Small intestine (tissue), 7 donors: ENCODE data around the gene CABLES2. TPM values are rescaled to one million over a fixed set of nuclear protein-coding genes. Genes with fewer than 3 reads are reported as not detected.
A peak's percentile ranks its signal among the peaks of the same experiment; 100 is the strongest.

Experiments used
- DNase-seq, 2 donors: peaks; one replicate each; pipeline versions ENCODE4 v3.0.0 to v3.0.0-alpha.2; 2013
- FAIRE-seq: peaks from 2 replicates; lab custom pipeline; 2012; peaks lifted over from hg19 to GRCh38; lab: Jason Lieb, UNC
- H3K27ac ChIP-seq, 3 donors: one replicate each; pipeline ENCODE4 v1.5.1; 2013; ENCODE audit warnings: low read length in 2 of 3, mild to moderate bottlenecking in 2 of 3, control low read depth in 1 of 3, inconsistent platforms in 1 of 3, low read depth in 1 of 3, moderate library complexity in 1 of 3
- H3K27me3 ChIP-seq, 3 donors: one replicate each; pipeline ENCODE4 v1.6.1; 2013; ENCODE audit warnings: low read length in 3 of 3, inconsistent platforms in 1 of 3; ENCODE audit not compliant: control insufficient read depth in 3 of 3, insufficient read depth in 3 of 3
- H3K36me3 ChIP-seq, 3 donors: one replicate each; pipeline ENCODE4 v1.6.1; 2013; ENCODE audit warnings: low read length in 3 of 3, inconsistent platforms in 1 of 3, low read depth in 1 of 3, mild to moderate bottlenecking in 1 of 3, moderate library complexity in 1 of 3; ENCODE audit not compliant: control insufficient read depth in 3 of 3, insufficient read depth in 2 of 3
- H3K4me1 ChIP-seq, 3 donors: one replicate each; pipeline ENCODE4 v1.6.1; 2013; ENCODE audit warnings: low read length in 2 of 3, inconsistent platforms in 1 of 3, low read depth in 1 of 3, mild to moderate bottlenecking in 1 of 3, moderate library complexity in 1 of 3; ENCODE audit not compliant: control insufficient read depth in 3 of 3, insufficient read depth in 2 of 3
- H3K4me3 ChIP-seq, 3 donors: one replicate each; pipeline ENCODE4 v1.5.1; 2013; ENCODE audit warnings: low read length in 3 of 3, control low read depth in 1 of 3, inconsistent platforms in 1 of 3, low read depth in 1 of 3, mild to moderate bottlenecking in 1 of 3, moderate library complexity in 1 of 3
- H3K9me3 ChIP-seq, 2 donors: one replicate each; pipeline ENCODE4 v1.6.1; 2013; ENCODE audit warnings: low read depth in 1 of 2, low read length in 1 of 2; ENCODE audit not compliant: control insufficient read depth in 2 of 2, insufficient read depth in 1 of 2
- WGBS, 3 donors: extraction: QIAGEN DNeasy Blood & Tissue Kit; methylation state at CpG; one replicate each; pipeline ENCODE4 v1.1.7; 2013; 5-methylcytosine and 5-hydroxymethylcytosine counted together
- polyA plus RNA-seq, 4 donors: library from polyadenylated mRNA; stranded (reverse) in 3 of 4; unstranded in 1 of 4; fragments of 200-250 nt in 3 of 4; fragments of 120-200 nt in 1 of 4; gene quantifications; one replicate each; pipeline versions ENCODE4 v1.2.1 to v1.2.3, GENCODE V29; 2013
- donor health status: healthy with polysubstance abuse.
- donor health status: control.
- donor health status: control.
- donor health status: Bipolar disorder and iron deficiency.
- donor health status: healthy.

CABLES2 gene
- polyA plus RNA-seq, 4 donors: 1.3 to 7.9 (median 3.5) TPM

- WGBS, 3 donors: 82 to 85% (median 83%) methylated on average over 15 to 16 of the region's 16 CpGs
- H3K4me3 ChIP-seq: no peak overlapping the region
- FAIRE-seq (no peak), DNase-seq (no peak)
- peaks cover 0 to 12% (median 0%) of the 10 kb centered on the region in 3 donors for H3K4me1 ChIP-seq
- no peaks in the 10 kb centered on the region for H3K36me3 ChIP-seq
- no peak overlapping the region for H3K27ac ChIP-seq
- no peaks in the 10 kb centered on the region for H3K27me3 ChIP-seq
- peaks cover 0 to 1% of the 10 kb centered on the region in 2 donors for H3K9me3 ChIP-seq
These were observed 35.0 kb upstream of the CABLES2 start for GRCh38 chr20:62441987-62442539.

- Histone ChIP-seq H3K4me3 (no peak overlapping the region), H3K27me3 (no peaks in the 10 kb centered on the region), H3K4me1 (peaks cover 0 to 3% (median 0%) of the 10 kb centered on the region in 3 donors), H3K27ac (no peak overlapping the region), H3K36me3 (no peaks in the 10 kb centered on the region), H3K9me3 (peaks cover 0 to 9% of the 10 kb centered on the region in 2 donors)
- no peak for DNase-seq
- WGBS, 3 donors: 62 to 67% (median 67%) methylated on average over 5 of the region's 5 CpGs
- FAIRE-seq: no peak
These were observed 32.1 kb upstream of the CABLES2 start for GRCh38 chr20:62439218-62439617.

GRCh38 chr20:62437927-62438326 lies 30.8 kb upstream of the CABLES2 start:
- H3K9me3 ChIP-seq: peaks cover 0 to 9% of the 10 kb centered on the region in 2 donors
- peaks cover 0 to 11% (median 0%) of the 10 kb centered on the region in 3 donors for H3K4me1 ChIP-seq
- no peaks in the 10 kb centered on the region for H3K27me3 ChIP-seq
- H3K4me3 ChIP-seq: no peak overlapping the region
- no peak for FAIRE-seq
- H3K27ac ChIP-seq: no peak overlapping the region
- no peak for DNase-seq
- WGBS, 3 donors: 74 to 86% (median 81%) methylated on average over 21 to 24 of the region's 24 CpGs
- H3K36me3 ChIP-seq: no peaks in the 10 kb centered on the region

GRCh38 chr20:62437496-62437895 lies 30.4 kb upstream of the CABLES2 start:
- H3K27me3 ChIP-seq: no peaks in the 10 kb centered on the region
- no peaks in the 10 kb centered on the region for H3K36me3 ChIP-seq
- H3K9me3 ChIP-seq: peaks cover 0 to 9% of the 10 kb centered on the region in 2 donors
- peaks cover 0 to 15% (median 0%) of the 10 kb centered on the region in 3 donors for H3K4me1 ChIP-seq
- no peak overlapping the region for H3K4me3 ChIP-seq
- 69 to 86% (median 86%) methylated on average over 12 of the region's 12 CpGs for WGBS, 3 donors
- no peak for DNase-seq
- no peak overlapping the region for H3K27ac ChIP-seq
- FAIRE-seq: no peak

GRCh38 chr20:62436692-62437091 lies 29.6 kb upstream of the CABLES2 start:
- Histone ChIP-seq H3K27ac (no peak overlapping the region), H3K9me3 (peaks cover 0 to 9% of the 10 kb centered on the region in 2 donors), H3K4me1 (peaks cover 0 to 23% (median 0%) of the 10 kb centered on the region in 3 donors), H3K27me3 (no peaks in the 10 kb centered on the region), H3K36me3 (no peaks in the 10 kb centered on the region), H3K4me3 (no peak overlapping the region)
- FAIRE-seq (no peak), DNase-seq (no peak)
- WGBS, 3 donors: 89 to 95% (median 90%) methylated on average over 3 of the region's 3 CpGs

GRCh38 chr20:62433658-62434497 lies 26.8 kb upstream of the CABLES2 start:
- FAIRE-seq (no peak), DNase-seq (peak; percentile 45 to 48)
- H3K27ac ChIP-seq: no peak overlapping the region
- 9 to 30% (median 28%) methylated on average over 32 of the region's 32 CpGs for WGBS, 3 donors
- H3K4me3 ChIP-seq: no peak overlapping the region
- peaks cover 0 to 43% (median 3%) of the 10 kb centered on the region in 3 donors for H3K4me1 ChIP-seq
- peaks cover 0 to 9% of the 10 kb centered on the region in 2 donors for H3K9me3 ChIP-seq
- H3K27me3 ChIP-seq: no peaks in the 10 kb centered on the region
- no peaks in the 10 kb centered on the region for H3K36me3 ChIP-seq

GRCh38 chr20:62430866-62431447 lies 23.9 kb upstream of the CABLES2 start:
- no peaks in the 10 kb centered on the region for H3K36me3 ChIP-seq
- no peak overlapping the region for H3K4me3 ChIP-seq
- peaks cover 0 to 72% (median 3%) of the 10 kb centered on the region in 3 donors for H3K4me1 ChIP-seq
- FAIRE-seq (no peak), DNase-seq (peak; percentile 54 to 93)
- no peaks in the 10 kb centered on the region for H3K27me3 ChIP-seq
- WGBS, 3 donors: 13 to 52% (median 36%) methylated on average over 23 of the region's 23 CpGs
- H3K9me3 ChIP-seq: peaks cover 0 to under 1% of the 10 kb centered on the region in 2 donors
- H3K27ac ChIP-seq: peak overlapping the region in 1 of 3 donors; percentile 86

- Histone ChIP-seq H3K4me3 (no peak overlapping the region), H3K9me3 (no peaks in the 10 kb centered on the region), H3K27me3 (no peaks in the 10 kb centered on the region), H3K27ac (peak overlapping the region in 1 of 3 donors; percentile 86), H3K4me1 (peaks cover 0 to 72% (median 3%) of the 10 kb centered on the region in 3 donors), H3K36me3 (peaks cover 0 to 4% (median 0%) of the 10 kb centered on the region in 3 donors)
- peak; percentile 64 to 91 for DNase-seq
- FAIRE-seq: no peak
- 10 to 54% (median 22%) methylated on average over 10 of the region's 10 CpGs for WGBS, 3 donors
These were observed 23.3 kb upstream of the CABLES2 start for GRCh38 chr20:62430311-62430853.
